ENCODE results near the gene OSER1.

- TF ChIP-seq CTCF (tag by site-specific recombination; IDR thresholded peaks at IDR 0.05) (no peak), ZNF558 (tag by site-specific recombination; IDR thresholded peaks at IDR 0.05) (no peak), ZNF274 (IDR thresholded peaks at IDR 0.05; ENCODE audit: low read length) (no peak), ZNF274 (tag by site-specific recombination; IDR thresholded peaks at IDR 0.05; ENCODE audit: borderline replicate concordance) (no peak), AEBP2 (tag by site-specific recombination; IDR thresholded peaks at IDR 0.05; ENCODE audit: borderline replicate concordance) (no peak), ZNF223 (tag by site-specific recombination; IDR thresholded peaks at IDR 0.05) (no peak), ELK4 (IDR thresholded peaks at IDR 0.05; ENCODE audit: borderline replicate concordance, low read depth, low read length) (no peak), YY1 (tag by site-specific recombination; IDR thresholded peaks at IDR 0.05) (no peak), ZNF404 (tag by site-specific recombination; IDR thresholded peaks at IDR 0.05) (no peak), ZFP69B (tag by site-specific recombination; IDR thresholded peaks at IDR 0.05) (no peak), ZNF596 (tag by site-specific recombination; IDR thresholded peaks at IDR 0.05) (no peak), ZNF777 (tag by site-specific recombination; IDR thresholded peaks at IDR 0.05; ENCODE audit: borderline replicate concordance) (no peak), ZNF398 (tag by site-specific recombination; IDR thresholded peaks at IDR 0.05) (no peak), ZNF2 (tag by site-specific recombination; IDR thresholded peaks at IDR 0.05) (no peak)
These were observed 38.6 kb downstream of the OSER1 start for GRCh38 chr20:44171775-44172571.

Measured in HEK293 (cell line).